Left lung (tissue), 10 donors: ENCODE data around the gene ELF3. TPM values are rescaled to one million over a fixed set of nuclear protein-coding genes. Genes with fewer than 3 reads are reported as not detected.

Experiments
- ATAC-seq: fragments of 200-7000 bp; cut with Tn5 transposase; one replicate; pipeline ENCODE4 v1.9.1; 2020; ENCODE audit warnings: moderate library complexity
- DNase-seq, 4 donors: peaks; one replicate each; pipeline ENCODE4 v3.0.0-alpha.2; 2013 to 2020
- H3K27ac ChIP-seq, 2 donors: fragments of 200-600 bp; sonication (generic) in 1 of 2; one replicate each; pipeline versions ENCODE4 v1.5.0 to v1.8.0; 2020 to 2021
- H3K27me3 ChIP-seq, 2 donors: fragments of 200-600 bp; sonication (generic) in 1 of 2; one replicate each; pipeline versions ENCODE4 v1.5.0 to v1.8.0; 2020 to 2021
- H3K36me3 ChIP-seq, 2 donors: fragments of 200-600 bp; sonication (generic) in 1 of 2; one replicate each; pipeline versions ENCODE4 v1.5.0 to v1.8.0; 2020 to 2021
- H3K4me1 ChIP-seq, 2 donors: fragments of 200-600 bp; one replicate each; pipeline ENCODE4 v1.8.0; 2021
- H3K4me3 ChIP-seq, 2 donors: fragments of 200-600 bp; sonication (generic) in 1 of 2; one replicate each; pipeline versions ENCODE4 v1.5.0 to v1.8.0; 2020 to 2021; ENCODE audit warnings: mild to moderate bottlenecking in 1 of 2
- H3K9me3 ChIP-seq, 2 donors: fragments of 200-600 bp; sonication (generic) in 1 of 2; one replicate each; pipeline versions ENCODE4 v1.5.0 to v1.8.0; 2020 to 2021
- intact Hi-C, 2 donors: fragments of 100-400 bp; cut with DNase I; formaldehyde crosslinking; loops; one replicate each; pipeline versions ENCODE4 v1.11.2 to v1.14.2; 2022
- polyA plus RNA-seq, 6 donors: library from polyadenylated mRNA; unstranded; fragments of 120-200 nt; gene quantifications; one replicate each; pipeline ENCODE4 v1.2.1, GENCODE V29; 2013; ENCODE audit not compliant: insufficient read length in 6 of 6
- total RNA-seq, 2 donors: library from RNA; stranded (reverse); fragmentation: NEBNext Ultra II Directional; extraction: Animal tissue kit (Norgen Biotek cat#: 25700); gene quantifications; one replicate each; pipeline ENCODE4 v1.2.1, GENCODE V29; 2021
- TF ChIP-seq, protein P1 (sequence below), 2 donors: fragments of 200-600 bp; sonication (generic) in 1 of 2; IDR thresholded peaks; one replicate each; pipeline versions ENCODE4 v1.5.0 to v1.8.0; 2021; ENCODE audit warnings: antibody characterized with exemption in 2 of 2
- donor health status: DM: no; HTN: yes; CAD: no.
- donor health status: DM: no; HTN: no; CAD: no.

Gene ELF3
- total and polyA plus RNA-seq, 8 donors = 59.7 to 146 (median 79.5) TPM

DNA sequence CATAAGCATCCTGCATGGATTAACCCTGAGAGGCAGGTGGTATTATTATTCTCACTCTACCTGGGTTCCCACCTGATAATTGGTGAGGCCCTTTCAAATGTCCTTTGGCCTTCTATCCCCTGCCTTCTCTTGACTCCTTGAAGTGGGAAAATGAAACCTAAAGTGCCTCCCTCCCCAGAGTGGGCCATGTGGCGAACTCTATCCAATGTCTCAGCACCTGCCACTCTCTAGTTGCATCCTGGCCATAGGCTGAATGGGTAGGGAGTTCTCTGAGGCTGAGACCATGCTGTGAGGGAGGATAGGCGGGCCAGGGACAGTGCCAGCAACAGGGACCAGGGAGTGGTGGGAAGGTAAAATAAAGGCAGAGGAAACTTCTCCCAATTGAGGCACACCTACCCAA lies 35.3 kb downstream of the ELF3 start:
- Histone ChIP-seq H3K36me3 (no peaks in the 10 kb centered on the region), H3K27me3 (peaks cover 0 to 4% of the 10 kb centered on the region in 2 donors), H3K4me3 (no peak overlapping the region), H3K4me1 (peaks cover 0 to 4% of the 10 kb centered on the region in 2 donors), H3K9me3 (no peaks in the 10 kb centered on the region), H3K27ac (peak overlapping the region; percentile 62 to 64)
- peak; percentile 3 for ATAC-seq
- TF ChIP-seq, protein P1, sequence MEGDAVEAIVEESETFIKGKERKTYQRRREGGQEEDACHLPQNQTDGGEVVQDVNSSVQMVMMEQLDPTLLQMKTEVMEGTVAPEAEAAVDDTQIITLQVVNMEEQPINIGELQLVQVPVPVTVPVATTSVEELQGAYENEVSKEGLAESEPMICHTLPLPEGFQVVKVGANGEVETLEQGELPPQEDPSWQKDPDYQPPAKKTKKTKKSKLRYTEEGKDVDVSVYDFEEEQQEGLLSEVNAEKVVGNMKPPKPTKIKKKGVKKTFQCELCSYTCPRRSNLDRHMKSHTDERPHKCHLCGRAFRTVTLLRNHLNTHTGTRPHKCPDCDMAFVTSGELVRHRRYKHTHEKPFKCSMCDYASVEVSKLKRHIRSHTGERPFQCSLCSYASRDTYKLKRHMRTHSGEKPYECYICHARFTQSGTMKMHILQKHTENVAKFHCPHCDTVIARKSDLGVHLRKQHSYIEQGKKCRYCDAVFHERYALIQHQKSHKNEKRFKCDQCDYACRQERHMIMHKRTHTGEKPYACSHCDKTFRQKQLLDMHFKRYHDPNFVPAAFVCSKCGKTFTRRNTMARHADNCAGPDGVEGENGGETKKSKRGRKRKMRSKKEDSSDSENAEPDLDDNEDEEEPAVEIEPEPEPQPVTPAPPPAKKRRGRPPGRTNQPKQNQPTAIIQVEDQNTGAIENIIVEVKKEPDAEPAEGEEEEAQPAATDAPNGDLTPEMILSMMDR (IDR thresholded peaks at IDR 0.05) = no peak
- no peak for DNase-seq
- intact Hi-C loops = no loop called here

DNA sequence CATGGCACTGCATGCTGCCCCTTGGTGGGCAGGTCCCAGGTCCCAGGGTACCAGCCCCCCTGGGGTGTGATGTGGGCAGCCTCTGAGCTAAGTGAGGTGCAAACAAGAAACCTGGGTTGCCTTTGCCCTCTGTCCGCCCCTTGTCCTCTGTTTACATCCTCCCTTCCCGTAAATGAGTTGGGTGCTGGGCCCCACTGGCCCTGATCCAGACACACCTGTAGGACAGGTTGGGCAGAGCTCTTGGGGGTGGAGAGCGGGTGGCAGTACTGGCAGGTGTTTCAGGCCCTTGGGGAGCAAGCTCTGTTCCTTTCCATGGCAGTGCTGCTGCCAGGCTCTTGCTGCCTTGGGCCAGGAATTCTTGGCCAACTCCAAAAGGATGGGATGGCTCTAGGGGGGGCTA lies 35.8 kb downstream of the ELF3 start:
- Histone ChIP-seq H3K9me3 (no peaks in the 10 kb centered on the region), H3K4me1 (peaks cover 0 to 4% of the 10 kb centered on the region in 2 donors), H3K27me3 (peaks cover 0 to 4% of the 10 kb centered on the region in 2 donors), H3K4me3 (no peak overlapping the region), H3K36me3 (no peaks in the 10 kb centered on the region), H3K27ac (peak overlapping the region; percentile 64 to 77)
- ATAC-seq = peak; percentile 79
- TF ChIP-seq, protein P1 (IDR thresholded peaks at IDR 0.05) = no peak
- DNase-seq = peak; percentile 59 to 89 (median 86)
- intact Hi-C loops = no loop called here

DNA sequence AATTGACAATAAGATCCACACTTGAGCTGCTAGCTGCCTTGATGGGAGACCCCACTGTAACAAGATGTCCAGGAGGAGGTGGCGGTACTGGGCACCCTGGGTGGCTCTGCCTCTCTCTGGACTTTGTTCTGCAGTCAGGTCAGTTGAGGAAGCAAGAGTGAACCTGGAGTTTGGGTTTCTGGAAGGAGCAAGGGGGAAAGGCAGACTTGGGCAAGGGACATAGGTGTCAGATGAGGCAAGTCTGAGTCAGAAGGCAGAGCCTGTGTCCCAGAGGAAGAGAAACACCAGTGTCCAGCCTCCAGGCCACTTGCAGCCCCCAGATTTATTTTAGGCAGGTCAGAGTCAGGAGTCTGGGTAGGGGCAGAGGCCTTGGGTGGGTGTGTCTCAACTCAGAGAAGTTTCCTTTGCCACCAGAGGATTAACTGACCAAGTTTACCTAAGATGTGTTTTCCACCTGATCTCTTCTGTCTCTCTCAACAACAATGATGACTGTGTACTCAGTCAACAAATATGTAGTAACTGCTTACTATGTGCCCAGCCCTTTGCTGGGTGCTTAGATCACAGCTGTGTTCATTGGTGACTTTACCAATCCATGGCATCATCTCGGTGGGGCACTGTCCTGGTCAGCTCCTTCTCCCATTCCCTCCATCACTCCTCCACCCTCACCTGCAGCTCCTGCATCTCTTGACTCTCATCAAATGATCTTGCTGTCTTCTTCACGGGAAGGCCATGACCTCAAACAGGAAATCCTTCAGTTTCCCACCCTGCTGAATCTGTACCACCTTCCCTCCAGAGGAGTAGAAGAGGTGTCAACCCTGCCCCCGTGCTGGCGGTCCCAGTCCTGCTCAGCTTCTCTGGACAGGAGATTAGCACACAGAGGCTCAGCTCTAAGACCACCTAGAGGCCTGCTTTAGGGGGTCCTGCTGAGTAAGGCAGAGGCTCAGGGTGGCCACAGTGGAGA lies 36.6 kb downstream of the ELF3 start:
- Histone ChIP-seq H3K9me3 (no peaks in the 10 kb centered on the region), H3K4me1 (peaks cover 0 to 4% of the 10 kb centered on the region in 2 donors), H3K36me3 (no peaks in the 10 kb centered on the region), H3K4me3 (no peak overlapping the region), H3K27ac (peak overlapping the region; percentile 64 to 77), H3K27me3 (peaks cover 0 to 4% of the 10 kb centered on the region in 2 donors)
- ATAC-seq (peak; percentile 8), DNase-seq (no peak)
- intact Hi-C loops = no loop called here
- TF ChIP-seq, protein P1 (IDR thresholded peaks at IDR 0.05) = no peak

DNA sequence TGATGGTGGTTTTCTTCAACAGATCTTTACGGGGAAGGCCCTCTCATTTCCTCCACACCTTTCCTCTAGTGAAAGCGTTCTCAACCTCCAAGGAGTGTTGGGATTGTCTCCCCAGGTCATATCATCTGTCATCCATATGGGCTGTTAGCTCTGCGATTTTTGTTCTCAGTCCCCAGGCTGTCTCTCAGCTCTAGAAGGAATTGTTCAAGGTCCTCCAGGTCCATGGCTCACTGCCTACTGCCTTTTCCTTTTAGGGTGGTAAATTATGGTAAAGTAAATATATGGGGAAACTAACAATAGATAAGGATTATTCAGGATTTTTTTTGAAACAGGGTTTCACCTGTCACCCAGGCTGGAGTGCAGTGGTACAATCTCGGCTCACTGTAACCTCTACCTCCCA lies 37.6 kb downstream of the ELF3 start:
- peaks cover 0 to 4% of the 10 kb centered on the region in 2 donors for H3K4me1 ChIP-seq
- H3K36me3 ChIP-seq = no peaks in the 10 kb centered on the region
- no peak overlapping the region for H3K4me3 ChIP-seq
- intact Hi-C loops = no loop called here
- H3K27me3 ChIP-seq = peaks cover 0 to 4% of the 10 kb centered on the region in 2 donors
- H3K27ac ChIP-seq = no peak overlapping the region
- DNase-seq (no peak), ATAC-seq (no peak)
- TF ChIP-seq, protein P1 (IDR thresholded peaks at IDR 0.05) = no peak
- H3K9me3 ChIP-seq = no peaks in the 10 kb centered on the region

DNA sequence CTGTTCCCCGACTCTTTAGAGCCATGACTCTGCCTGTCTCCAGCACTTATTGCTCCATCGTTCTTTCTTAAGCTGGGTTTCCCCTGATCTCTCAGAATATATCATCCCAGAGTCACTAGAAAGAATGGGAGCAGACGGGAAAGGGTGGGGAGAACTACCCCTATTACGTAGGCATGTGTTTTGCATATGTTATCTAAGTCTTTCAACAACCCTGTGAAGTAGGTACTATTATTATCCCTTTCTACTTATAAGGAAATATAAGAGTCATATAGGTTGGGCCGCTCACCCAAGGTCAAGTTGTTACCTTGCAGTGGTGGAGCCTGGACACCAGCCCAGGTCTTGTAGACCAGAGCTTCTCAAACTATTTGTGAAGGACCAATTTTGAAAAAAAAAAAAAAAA lies 38.7 kb downstream of the ELF3 start:
- intact Hi-C loops = no loop called here
- peaks cover 0 to 4% of the 10 kb centered on the region in 2 donors for H3K4me1 ChIP-seq
- H3K36me3 ChIP-seq = no peaks in the 10 kb centered on the region
- DNase-seq = peak in 1 of 4 donors; percentile 82
- peak; percentile 70 for ATAC-seq
- TF ChIP-seq, protein P1 (IDR thresholded peaks at IDR 0.05) = no peak
- no peak overlapping the region for H3K4me3 ChIP-seq
- peaks cover 0 to 4% of the 10 kb centered on the region in 2 donors for H3K27me3 ChIP-seq
- no peaks in the 10 kb centered on the region for H3K9me3 ChIP-seq
- peak overlapping the region; percentile 15 to 45 for H3K27ac ChIP-seq
